GM12872 (cell line): ENCODE data around the gene NR4A1.

Experiments
- CTCF ChIP-seq: IDR thresholded peaks from 3 replicates; pipeline ENCODE4 v1.5.1; 2011; ENCODE audit warnings: low read depth, mild to moderate bottlenecking, low read length, moderate library complexity; ENCODE audit not compliant: insufficient read depth

NR4A1 gene

GRCh38 chr12:52058631-52059361, 7.6 kb downstream of the NR4A1 start:
- no peak for TF ChIP-seq CTCF

- no peak for TF ChIP-seq CTCF
Observed at GRCh38 chr12:52059582-52060497, 8.6 kb downstream of the NR4A1 start.

- no peak for TF ChIP-seq CTCF
Observed at GRCh38 chr12:52060498-52061177, 9.4 kb downstream of the NR4A1 start.

GRCh38 chr12:52061470-52062166, 10.4 kb downstream of the NR4A1 start:
- no peak for TF ChIP-seq CTCF

GRCh38 chr12:52062167-52063081, 11.2 kb downstream of the NR4A1 start:
- no peak for TF ChIP-seq CTCF

- no peak for TF ChIP-seq CTCF
Observed at GRCh38 chr12:52063082-52063924, 12.1 kb downstream of the NR4A1 start.
